Activated CD8-positive, alpha-beta memory T cell treated with anti-CD3 and anti-CD28 coated beads for 1 hour (primary cell): ENCODE results near the gene HECTD4.

Experiments
- DNase-seq, 2 donors: peaks; one replicate each; pipeline ENCODE4 v3.0.0-alpha.2; 2020; ENCODE audit warnings: low read depth in 1 of 2; ENCODE audit errors: extremely low read depth in 1 of 2

Gene HECTD4

DNA sequence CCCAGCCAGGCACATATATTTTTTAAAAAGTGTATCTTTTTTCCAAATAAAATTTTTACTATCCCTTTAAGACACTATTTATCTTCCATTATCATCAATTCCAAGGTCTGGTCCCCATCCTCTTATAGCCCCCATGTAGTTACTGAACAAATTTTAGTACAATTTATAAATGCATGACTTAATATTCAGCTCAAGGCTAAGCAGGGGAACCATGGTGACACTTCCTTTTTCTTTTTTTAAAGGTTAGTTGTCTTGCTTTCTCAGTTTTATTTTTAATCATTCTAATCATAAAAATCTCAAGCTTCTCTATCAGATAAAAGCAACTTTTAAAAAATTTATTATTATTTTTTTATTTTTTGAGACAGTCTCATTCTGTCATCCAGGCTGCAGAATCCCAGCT is 164.6 kb downstream of the HECTD4 start:
- no peak for DNase-seq

DNA sequence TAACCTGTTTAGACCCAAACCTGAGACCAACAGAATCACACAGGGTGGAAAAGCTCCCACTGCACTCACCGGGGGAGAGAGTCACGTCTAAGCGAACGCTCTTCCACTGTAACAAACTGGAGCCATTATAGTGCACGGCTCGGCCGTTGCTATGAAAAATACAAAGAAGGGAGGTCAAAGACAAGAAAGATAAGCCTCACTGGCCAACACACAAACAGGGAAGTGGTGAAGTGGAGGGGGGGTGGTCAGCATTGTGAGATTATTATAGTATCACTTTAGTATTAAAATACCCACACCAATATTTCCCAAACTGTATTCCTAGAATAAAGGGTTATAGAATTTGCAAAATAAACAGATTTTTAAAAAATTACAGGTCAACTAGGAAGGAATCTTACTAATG is 166.0 kb downstream of the HECTD4 start:
- no peak for DNase-seq

DNA sequence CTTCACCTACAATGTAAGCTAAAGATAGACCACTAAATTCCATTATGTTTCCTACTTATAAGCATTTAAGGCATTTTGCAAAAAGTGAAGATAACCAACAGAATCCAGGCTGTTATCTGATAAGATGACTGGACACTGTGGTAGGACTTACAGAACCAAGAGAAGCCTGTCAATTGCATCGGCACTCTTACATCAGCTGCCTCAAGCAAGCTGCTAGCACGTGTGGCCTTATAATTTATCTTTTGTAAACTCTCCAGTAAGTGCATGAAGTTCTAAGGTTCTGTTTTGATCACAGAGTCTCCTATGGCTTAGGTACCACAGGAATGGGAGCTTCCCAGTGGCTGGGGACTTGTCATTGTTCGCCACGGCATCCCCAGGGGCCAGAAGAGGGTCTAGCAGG is 168.2 kb downstream of the HECTD4 start:
- DNase-seq, result no peak

DNA sequence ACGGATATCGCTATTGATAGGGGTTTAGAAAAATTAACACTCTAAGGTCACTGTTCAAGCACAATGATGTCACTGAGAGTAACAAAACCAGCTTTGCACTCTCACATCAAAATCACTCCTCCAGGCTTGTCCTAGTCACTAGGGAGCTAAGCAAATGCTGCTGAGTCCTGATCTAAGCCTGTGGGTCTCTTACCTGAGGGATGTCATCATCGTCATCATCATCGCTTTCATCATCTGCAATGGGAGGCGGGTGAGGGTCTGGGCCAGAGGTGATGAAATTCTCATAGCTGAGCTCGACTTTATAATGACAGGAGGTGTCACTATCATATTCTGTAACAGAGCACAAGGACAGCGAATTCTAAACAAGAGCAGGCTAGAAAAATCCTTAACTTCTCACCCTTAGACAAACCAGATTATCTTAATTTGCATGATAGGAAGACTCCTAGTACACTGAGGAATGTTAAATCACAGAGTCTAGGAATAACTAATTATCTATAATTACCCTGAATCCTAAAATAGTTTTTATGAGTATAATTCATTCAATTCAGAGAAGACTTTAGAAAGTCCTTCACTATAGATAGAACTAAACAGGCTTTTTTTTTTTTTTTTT is 173.8 kb downstream of the HECTD4 start:
- DNase-seq, result no peak

DNA sequence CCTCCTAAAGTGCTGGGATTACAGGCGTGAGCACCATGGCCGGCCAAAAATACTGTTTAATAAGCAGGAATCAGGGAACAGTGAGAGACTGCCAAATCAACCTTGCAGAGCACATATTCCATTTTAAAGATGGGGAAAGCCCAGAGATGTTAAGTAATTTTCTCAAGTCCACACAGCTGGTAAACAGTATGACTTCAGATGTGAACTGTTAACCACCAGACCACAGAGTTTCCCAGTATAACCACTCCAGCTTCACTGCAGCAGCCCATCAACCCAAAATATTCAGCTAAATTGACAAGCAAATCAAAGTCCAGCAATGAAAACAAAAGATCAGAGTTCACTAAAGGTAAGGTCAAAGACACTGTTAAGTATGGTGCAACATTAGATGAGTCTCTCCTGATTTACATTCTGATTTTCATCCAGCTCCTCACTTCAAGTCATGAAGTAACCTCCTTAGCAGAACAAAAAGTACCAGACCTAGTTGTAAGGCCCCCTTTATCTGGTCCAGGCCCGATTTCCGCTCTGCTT is 174.8 kb downstream of the HECTD4 start:
- DNase-seq, result no peak

DNA sequence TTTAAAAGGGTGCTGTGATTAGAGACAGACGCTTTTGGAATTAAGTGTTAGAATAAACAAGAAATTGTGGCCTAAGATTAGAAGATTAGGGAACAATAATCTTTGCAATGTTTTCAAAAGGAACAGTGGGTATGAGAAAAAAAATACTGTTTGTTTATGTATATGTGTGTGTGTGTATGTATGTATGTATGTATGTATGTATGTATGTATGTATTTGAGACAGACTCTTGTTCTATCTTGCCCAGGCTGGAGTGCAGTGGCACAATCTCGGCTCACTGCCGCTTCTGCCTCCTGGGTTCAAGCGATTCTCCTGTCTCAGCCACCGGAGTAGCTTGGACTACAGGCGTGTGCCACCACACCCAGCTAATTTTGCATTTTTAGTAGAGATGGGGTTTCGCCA is 175.3 kb downstream of the HECTD4 start:
- no peak for DNase-seq

DNA sequence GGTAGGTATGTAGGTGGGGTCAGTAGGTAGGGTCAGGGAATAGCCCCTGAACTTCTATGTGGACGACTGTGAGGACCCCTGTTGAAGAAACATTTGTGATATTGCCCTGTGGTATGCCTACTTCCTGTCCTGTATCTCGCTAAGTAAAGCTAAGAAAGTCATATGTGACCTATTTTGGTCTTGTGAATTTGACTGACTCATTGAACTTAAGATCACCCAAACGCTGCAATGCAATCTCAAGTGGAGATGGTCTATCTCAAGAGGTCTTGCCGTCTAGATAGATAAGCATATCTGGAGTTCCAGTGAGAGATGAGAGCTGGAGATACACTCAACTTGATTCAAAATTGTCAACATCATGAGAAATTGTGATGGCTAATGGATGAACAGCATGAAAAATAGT is 183.1 kb downstream of the HECTD4 start:
- DNase-seq, result no peak

DNA sequence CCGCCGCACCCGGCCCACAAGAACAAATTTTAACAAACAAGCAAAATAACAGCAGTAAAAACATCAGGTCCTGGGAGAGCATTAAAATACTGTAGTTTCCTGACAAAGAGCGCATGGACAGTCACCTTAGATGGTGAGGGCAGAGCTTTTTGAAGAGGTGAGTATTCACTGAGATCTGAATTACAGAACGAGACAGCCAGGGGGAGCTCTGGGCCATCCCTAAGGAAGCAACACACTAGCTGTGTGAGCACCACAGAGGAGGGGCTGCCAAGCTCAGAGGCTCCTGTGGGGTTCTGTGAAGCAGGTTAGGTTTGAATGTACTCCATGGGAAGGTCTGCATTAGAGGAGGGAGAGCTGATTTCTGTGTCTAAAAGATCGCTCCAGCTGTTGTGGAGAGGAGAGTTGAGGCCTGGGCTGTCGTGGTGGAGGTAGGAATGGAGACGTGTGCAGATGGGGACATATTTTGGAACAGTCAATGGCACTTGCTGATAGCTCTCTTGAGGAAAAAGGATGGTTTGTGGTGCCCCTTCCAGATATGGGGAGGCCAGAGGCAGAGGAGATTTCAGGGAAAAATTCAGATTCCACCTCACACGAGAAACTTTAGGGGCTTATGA is 184.0 kb downstream of the HECTD4 start:
- peak in 1 of 2 donors; percentile 11 for DNase-seq

DNA sequence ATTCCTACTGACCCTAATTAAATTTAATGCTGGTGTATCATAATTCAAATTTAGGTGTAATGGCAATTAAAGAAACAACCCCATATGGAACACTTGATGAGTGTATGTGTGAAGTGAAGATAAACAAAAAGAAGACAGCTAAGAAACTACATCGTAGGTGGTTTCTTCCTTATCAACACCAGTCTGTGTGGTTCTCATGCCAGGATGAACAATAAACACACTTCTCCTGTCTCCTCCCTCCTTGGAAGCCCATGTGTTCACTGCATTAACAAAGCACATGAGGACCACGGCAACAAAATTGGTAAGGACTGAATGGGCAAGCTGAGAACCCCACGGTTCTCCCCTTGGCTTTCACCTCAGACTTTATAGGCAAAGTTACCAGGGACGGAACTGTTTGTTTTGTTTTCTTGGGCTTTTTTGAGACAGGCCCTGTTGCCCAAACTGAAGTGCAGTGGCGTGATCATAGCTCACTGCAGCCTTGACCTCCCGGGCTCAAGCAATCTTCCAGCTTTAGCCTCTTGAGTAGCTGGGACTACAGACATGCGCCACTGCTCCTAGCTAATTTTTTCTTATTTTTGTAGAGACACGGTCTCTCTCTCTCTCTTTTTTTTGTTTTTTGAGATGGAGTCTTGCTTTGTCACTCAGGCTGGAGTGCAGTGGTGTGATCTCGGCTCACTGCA is 185.9 kb downstream of the HECTD4 start:
- DNase-seq, result no peak

DNA sequence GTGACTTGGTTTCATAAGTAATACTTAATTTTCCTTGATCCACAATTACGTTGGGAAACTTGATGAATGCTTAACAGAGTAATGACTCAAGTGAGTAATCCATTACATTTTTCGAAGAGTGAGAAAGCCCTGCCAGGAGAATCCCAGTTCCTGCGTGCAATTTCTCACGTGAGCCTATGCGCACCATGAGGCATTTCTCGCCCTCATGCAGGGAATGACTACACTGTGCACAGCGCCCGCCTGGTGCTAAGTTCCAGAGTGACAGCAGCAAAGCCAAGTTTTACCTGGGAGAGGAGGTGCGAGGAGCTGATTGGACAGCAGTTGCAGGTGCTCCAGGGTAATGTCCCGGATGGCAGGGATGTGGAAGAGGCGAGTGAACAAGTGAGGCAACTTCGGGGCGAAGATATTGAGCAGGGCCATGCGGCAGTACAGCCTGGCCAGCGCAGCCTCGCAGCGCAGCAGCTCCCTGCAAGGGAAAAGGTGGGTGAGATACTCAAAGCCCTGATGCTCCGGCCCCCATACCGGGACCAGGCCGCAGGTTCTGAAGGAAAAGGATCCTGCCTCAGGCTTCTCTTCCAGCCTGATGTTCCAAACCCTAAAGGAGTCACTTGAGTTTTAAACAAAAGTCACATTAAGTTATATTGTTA is 187.5 kb downstream of the HECTD4 start:
- no peak for DNase-seq

DNA sequence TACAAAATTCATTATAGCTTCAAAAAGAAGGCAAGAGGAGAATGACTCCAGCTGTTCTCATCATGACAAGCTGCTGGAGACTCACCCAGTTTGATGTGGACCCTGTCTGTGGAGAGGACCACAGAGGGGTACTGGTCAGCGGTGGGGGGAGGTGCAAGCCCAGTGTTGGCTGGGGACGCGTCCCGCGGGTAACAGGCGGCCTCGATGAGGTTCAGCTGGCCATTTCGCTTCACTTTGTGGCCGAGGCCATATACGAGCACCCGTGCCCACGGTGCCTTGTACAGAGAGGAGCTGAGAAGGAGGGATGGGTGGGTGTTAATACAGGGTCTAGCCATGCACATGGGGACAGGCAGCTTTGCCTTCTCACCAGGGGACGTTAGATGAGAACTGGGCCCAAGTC is 189.8 kb downstream of the HECTD4 start:
- DNase-seq, result no peak

DNA sequence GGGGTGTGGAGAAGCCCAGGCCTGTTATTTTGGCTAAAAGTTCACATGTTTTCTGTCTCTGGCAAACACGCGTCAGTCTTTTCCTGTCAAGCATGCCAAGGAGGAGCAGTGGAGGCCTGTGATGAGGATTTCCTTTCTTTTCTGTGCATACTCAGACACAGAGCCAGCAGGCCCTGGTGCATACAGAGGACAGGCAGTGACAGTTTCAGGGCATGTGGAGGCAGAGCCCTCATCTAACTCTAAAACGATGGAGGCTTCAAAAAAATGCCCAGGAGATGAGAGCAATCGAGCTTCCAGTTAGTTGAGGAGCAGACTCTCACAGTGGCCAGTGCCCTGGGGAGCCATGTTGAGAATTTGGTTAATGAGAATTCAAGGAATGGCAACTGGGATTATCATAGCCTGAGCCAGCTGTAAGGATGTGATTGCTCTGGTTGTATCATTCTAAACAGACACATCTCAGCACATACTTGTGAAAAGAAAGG is 190.3 kb downstream of the HECTD4 start:
- DNase-seq, result no peak

DNA sequence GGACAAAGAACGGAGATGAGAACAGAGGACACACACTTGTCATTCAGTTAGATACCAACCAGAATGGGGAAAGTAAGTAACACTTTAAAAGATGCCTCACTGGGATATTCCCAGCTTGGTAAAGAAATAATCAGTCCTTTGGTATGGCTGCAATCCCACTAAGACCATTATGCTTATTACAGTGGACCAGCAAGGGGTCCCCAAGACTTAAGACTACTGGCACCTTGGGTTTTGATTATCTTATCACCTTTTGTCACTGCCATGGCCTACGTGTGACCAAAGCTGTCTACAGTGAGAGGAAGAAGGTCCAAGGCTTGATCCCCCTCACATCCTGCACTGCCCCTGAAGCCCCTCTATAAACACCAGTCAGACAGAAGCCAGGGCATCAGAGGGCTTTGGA is 191.0 kb downstream of the HECTD4 start:
- DNase-seq, result no peak

DNA sequence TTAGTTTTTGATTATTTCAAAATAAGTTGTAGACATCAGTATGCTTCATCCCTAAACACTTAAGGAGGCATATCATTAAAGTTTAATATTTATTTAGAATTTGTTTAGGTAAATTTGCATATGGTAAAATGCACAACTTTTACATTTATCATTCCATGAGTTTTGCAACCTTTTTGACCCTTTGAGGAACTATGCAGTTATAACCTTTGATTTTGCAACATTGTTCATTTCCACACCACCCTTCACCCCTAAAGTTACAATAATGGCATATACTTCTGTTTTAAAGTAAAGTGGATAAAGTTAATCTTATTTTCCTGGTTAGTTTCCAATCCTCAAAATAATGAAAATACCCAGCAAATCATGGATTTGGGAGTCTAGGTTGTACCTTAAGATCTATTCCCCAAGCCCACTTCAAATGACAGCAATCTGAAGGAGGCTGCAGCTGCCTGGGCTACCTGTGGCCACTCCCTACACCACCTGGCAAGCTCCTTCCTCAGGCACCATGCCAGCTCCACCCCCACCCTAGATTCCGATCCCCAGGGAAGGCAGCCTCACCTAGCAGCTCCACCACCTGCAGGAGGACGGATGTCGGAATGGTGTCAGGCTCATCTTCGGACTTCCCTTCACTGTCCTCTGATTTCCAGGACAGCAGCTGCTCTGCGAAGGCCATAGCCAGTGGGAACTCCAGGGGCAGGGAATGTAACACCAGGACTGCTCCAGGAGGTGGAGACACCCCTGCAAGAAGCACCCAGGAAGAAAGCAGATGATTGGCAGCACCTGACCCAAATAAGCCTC is 191.8 kb downstream of the HECTD4 start:
- no peak for DNase-seq

DNA sequence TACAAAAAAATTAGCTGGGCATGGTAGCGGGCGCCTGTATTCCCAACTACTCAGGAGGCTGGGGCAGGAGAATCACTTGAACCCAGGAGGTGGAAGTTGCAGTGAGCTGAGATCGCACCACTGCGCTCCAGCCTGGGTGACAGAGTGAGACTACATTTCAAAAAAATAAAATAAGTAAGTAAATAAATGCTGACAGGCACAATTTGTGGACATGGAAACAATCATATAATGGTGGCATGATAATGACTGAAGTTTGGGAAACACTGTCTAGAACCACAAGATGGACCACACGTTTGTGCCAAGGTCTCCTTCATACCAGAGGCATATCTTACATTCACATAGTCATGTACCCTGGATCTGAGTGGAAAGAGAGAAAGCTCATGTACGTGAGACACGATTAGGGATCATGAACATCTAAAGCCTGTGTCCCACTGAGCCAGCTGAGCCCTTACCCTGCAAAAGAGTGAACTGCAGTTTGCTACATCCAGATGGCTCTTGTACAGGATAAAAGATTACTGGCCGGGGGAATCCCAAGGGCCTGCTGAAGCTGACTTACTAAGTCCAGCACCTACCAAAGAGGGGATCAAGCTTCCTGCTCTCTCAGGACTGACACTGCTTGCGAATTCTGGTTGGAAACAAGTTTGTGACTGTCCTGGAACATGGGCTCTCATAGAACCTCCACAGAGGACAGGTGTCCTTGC is 194.0 kb downstream of the HECTD4 start:
- no peak for DNase-seq

DNA sequence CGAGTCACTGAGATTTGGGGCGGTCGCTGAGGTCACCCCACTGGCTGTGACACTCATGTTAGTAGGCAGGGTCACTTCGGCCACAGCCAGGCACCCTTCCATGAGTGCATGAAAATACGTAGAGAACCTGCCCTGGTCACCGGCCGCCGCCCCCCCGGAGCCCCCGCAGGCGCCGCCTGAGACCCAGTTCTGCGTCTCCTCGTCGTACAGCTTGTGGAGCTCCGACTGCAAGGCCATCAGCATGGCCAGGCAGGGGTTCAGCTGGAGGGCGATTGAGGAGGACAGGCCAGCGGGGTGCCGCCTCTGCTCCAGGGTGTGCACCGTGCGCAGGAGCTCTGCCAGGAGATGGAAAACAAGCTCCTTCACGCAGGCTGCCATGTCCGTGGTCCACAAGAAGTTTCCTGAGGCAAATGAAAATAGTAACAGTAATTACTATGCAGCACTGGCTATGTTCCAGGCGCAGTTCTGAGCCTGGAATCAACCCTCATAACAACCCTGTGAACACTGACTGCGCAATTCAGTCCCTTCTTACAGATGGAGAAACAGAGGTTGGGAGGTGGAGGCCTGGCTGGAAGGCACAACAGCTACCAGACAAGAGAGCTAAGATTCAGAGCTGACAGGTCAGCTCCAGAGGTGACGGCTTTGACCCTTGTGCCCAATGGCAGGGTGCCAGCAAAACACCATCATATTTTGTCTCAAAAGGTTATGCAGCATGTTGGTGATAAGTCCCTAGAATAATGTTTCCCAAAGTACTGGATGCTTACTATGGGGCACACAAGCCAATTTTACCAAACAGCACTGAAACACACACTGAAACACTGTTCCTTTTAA is 196.9 kb downstream of the HECTD4 start:
- DNase-seq, result no peak

DNA sequence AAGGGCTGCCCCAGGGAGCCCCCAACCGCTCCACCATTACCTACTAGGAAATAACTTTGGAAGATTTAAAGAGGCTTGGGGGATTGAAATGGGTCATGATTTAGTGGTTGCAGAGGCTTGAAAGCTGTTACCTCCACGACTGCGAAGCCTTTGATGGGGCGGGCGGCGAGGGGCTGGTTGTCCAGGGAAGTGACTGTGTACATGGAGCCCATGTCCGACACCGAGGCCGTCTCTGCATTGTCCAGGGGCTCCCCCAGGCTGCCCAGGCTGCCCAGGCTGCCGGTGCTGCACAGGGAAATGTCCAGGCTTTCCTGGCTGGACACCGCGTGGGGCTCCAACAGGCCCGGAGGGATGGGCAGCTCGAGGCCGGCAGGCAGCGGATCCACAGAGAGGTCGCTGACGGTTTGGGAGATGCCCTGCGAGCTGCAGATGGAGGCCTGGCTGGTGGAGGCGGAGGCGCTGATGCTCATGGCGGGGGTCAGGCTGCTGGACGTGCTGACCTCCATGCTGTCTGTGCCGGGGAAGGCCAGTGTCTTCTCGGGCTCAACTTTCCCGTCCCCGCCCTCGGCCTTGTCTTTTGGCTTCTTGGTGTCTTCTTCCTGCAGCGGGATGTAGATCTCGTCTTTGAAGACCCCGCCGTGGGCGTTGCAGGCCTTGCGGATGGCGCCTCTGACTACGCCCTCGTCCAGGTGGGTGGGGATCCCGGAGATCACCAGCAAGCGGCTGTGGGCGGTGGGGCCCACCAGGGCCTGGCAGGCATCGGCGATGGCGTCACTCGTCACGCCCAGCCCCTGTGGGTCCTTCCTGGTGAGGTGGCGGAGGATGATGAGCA is 198.0 kb downstream of the HECTD4 start:
- no peak for DNase-seq
